Stimulated activated CD4-positive, alpha-beta T cell treated with anti-CD3 and anti-CD28 coated beads, Interleukin-15, amount 100 ng/mL, for 1 hour (primary cell): ENCODE results near the gene INTS12.
"Not testable (repeated sequence)": the region's sequence is repeated elsewhere in the genome, so short reads cannot be mapped to it uniquely, and the experiment has no call there.

Experiments used
- DNase-seq, 2 donors: peaks; one replicate each; pipeline ENCODE4 v3.0.0-alpha.2; 2020; ENCODE audit warnings: low read depth in 1 of 2, low spot score in 1 of 2

Gene INTS12

GRCh38 chr4:105708181-105709080, at the start of gene INTS12, which contains the start of gene GSTCD:
INTS12 (minus strand) TSS chr4:105708689; CDS start chr4:105700005, 8,684 bp downstream.
GSTCD (plus strand) TSS chr4:105708784; CDS start chr4:105717614, 8,830 bp downstream.
- peak; percentile 73 to 82 for DNase-seq

DNA sequence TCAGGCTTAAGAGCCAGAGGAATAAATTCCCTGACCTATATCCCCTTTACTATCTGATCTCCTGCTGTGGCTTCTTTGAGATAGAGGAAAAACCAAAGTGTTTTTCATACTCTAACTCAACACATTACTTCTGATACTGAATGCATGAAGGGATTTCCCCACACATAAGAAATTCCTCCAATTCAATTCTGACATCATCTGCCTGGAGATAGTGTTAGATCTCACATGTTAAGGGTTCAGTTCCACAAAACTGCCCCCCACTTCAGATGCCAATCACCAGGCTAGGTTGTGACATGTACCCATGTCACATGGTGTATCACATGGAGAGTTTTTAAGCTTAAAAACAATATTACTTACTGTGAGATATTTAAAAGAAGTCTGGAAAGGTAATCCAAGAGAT, 46.9 kb upstream of the INTS12 start:
- DNase-seq, result no peak

GRCh38 chr4:105753361-105753760, 44.9 kb upstream of the INTS12 start:
- no peak for DNase-seq

DNA sequence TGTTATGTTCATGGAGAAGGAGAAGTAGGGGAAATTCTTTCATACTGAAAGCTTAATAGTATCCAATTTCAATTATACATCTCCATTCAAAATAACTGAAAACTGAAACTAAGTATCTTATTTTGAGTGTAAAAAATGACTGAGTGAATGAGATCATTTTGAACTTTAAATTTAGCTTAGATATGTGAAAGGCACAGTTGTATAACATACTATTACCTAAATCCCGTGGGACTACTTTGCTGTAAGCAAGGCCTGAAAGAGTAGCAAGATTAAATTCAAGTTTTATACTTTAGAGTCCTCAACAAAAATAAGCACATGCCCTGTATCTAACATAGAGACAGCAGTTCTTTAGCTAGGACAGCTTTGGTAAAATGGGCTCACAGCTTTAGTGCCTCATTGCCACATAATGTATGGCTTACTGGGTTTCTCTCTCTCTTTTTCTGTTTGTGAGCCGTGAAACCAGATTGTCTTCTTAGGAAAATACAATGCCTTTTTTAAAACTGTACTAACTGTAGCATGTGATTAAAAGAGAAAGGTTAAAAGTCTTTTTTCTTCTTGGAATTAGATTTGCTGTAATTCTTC, 43.3 kb upstream of the INTS12 start:
- no peak for DNase-seq

GRCh38 chr4:105748222-105748621, 39.7 kb upstream of the INTS12 start:
- no peak for DNase-seq

GRCh38 chr4:105741548-105741947, 33.1 kb upstream of the INTS12 start:
- DNase-seq, result no peak

DNA sequence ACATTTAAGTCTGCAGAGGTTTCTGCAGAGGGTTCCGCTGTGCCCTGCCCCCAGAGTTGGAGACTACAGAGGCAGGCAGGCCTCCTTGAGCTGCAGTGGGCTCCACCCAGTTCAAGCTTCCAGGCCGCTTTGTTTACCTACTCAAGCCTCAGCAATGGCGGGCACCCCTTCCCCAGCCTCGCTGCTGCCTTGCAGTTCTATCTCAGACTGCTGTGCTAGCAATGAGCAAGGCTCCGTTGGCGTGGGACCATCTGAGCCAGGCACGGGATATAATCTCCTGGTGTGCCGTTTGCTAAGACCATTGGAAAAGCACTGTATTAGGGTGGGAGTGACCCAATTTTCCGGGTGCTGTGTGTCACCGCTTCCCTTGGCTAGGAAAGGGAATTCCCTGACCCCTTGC, 26.7 kb upstream of the INTS12 start:
- DNase-seq, result not testable (repeated sequence)

- not testable (repeated sequence) for DNase-seq
Measured at GRCh38 chr4:105729895-105730294, 21.4 kb upstream of the INTS12 start.

- no peak for DNase-seq
Measured at GRCh38 chr4:105725623-105726022, 17.1 kb upstream of the INTS12 start.

DNA sequence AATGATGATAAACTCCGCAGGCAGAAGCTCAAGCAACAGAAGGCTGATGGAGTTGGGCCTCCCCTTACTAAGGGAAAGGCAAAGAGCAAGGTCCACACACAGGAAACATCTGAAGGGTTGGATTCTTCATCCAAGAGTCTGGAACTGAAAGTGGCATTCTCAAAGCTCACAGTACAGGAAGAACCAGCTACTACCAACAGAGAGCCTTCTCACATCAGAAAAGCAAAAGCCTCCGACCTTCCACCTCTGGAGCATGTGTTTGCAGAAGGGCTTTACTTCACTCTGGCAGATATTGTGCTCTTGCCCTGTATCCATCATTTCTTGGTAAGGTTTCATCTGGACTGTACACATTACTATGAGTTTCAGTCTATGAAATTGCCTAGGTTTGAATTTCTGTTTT, 10.7 kb upstream of the INTS12 start:
- DNase-seq, result no peak

DNA sequence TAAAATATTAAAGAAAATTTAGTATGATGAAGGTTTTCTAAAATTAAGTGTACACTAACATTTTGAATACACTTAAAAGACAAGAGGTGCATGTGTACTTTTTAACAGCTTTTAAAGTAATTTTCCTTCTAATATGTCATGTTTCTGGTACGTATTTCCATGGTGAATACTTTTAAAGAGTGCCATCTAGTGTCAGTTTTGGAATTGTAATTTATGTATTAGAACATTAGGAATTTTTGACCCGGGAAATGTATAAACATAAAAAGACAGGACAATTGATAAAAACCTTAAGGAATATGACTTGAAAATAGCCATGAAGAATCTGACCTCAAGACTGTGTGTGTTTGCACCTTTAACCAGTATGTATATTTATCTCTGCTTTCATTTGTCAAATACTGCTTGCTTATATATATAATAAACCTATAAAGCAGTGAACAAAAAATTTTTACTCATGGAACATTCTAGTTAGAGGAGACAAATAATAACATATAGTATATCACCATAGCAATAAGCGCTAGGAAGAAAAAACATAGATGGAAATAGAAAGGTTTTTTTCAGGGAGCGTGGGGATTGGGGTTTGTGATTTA, 7.3 kb upstream of the INTS12 start:
- no peak for DNase-seq

DNA sequence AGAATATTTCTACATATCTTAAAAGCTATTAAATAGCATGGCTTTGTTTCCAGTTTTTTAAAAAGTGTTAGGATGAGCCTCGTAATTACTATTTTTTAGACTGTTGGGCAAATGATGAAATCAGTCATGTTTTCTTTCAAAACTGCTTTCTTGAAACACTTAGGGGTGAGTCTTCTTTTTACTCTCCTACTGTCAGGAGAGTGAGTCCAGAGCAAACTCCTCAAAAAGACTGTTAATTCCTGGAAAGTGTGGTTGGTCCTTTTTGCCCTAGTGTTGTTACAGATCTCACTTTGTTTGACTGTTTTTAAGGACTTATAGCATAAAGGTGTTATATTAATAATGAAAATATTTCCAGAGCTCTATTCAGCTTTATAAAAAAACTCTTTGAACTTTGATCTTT, 6.4 kb upstream of the INTS12 start:
- no peak for DNase-seq

DNA sequence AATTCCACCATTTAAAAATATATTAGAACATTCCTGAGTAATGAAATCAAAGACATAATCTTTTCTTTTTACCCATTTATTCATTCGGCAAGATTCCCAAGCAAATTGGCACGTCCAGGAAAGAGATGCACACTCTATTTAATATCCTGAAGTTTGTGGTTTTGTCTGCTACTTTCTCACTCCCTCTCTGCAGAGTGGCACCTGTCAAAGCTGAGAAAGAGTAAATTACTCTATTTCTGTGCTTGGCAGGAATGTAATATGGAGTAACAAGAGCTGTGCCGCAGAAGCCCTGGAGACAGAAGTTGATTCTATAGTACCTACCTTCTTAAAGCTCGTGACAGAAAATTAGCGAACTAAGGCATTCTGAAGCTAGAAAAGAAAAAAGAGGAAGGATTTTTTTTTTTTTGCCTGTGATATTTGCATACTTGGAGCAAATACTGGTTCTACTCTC, 5.6 kb upstream of the INTS12 start:
- no peak for DNase-seq

DNA sequence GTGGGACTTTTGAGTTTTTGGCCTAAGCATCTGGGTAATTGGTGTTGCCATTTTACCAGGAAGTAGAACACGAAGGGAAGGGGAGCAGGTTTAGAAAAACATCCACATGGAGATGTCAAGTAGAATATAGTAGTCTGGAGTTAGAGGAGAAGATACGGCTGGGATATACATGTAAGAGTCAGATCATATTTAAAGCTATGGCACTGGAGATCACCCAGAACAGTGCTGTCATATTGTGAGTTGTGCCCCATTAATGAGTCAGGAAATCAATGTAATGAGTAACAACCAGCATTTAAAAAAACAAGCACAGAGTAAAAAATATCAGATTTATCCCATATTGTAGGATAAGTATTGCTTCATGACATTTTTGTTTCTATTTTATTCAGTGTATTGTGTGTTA, 4.3 kb upstream of the INTS12 start:
- DNase-seq, result no peak

DNA sequence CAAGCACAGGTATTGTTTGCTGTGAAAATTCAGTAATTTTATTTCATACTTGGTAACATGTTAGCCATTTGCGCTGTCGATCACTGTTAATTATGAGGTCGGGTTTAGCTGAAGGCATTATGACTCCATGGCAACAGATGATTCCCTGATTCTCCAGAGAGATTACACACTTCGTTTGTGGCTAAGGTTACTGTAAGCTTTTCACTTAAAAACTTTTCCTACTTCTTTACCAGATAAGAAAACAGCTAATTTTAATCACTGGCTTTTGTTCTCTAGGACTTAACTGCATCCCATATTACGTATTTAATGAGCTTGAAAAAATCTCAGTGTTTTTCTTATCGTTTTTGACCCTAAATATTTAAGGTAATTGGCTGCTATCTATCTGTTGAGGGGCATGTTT, 2.2 kb upstream of the INTS12 start:
- DNase-seq, result no peak

DNA sequence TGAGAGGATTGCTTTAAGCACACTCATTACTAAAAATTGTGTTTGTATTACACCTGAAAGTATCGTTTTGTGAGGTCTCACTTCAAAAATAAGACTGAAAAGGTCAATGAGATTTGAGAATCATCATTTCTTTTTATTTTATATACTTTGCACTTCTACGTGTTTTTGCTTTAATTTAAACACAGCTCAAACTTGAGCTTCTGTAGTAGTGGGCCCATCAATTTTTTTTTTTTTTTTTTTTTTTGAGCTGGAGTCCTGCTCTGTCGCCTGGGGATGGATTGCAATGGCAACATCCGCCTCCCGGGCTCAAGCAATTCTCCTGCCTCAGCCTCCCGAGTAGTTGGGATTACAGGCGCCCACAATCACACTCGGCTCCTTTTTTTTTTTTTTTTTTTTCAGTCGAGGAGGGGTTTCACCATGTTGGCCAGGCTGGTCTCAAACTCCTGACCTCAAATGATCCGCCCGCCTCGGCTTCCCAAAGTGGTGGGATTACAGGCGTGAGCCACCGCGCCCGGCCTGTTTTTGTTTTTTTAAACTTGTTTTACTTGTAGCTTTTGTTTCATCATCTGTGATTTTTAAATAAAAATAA, 1.6 kb upstream of the INTS12 start:
- DNase-seq, result no peak

DNA sequence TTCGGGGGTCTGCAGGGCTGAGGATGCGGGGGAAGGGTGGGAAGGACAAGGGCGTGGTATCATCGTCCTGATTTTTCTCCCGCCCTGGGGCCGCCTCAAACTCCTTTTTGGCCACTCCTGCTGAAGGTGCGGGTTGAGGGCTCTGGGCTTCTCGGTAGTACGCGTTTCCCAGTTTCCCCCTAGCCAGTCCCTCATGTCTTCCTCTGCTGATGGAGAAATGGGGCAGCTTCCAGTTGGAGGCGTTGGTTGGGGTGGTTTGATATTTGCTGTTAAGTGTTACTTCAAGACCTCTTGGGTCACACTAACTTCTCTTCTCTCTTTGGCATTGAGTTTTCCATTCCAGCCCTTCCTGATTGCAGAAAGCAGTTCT, 577 bp upstream of the INTS12 start:
- no peak for DNase-seq

DNA sequence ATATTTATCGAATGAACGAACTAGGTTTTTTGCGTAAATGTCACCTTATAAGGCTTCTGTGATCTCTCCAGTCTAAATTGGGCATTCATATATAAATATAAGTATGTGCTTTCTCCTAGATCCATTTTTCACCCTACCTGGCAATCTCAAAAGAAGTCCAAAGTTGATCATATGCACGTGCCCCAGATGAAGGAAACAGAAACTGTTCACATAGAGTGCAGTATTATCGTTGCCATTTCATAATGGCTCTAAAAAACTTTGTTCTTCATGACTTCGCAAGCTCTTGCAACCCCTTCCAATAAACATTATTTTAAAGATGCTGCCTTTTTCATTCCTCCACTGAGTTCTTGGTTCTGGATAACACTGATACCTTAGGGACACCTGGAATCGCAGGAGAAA, 708 bp downstream of the INTS12 start:
- no peak for DNase-seq

DNA sequence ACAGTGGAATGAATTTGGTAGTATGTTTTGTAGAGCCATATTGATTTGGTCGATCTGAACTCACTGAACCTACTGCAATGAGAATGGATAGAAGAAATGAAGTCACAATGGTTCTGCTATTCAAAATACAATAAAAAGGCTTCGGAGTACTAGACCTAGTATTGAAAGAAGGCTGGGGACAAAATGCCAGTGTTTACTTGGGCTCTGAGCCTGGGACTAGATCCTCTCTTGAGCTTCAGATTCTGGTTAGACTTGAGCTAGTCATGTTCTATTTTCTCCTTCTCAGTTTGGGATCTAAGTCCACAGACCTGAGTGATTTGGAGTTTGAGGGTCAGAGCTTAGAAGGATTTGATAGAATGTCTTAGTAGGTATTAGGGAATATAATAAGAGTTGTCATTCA, 9.9 kb downstream of the INTS12 start:
- no peak for DNase-seq

DNA sequence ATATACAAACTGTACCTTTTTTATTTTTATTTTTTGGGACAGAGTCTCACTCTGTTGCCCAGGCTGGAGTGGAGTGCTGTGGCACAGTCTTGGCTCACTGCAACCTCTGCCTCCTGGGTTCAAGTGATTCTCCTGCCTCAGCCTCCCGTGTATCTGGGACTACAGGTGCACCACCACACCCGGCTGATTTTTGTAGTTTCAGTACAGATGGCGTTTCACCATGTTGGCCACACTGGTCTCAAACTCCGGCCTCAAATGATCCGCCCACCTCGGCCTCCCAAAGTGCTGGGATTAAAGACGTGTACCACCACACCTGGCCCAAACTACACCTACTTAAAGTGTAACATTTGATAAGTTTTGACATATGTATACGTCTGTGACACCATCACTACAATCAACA, 12.7 kb downstream of the INTS12 start:
- DNase-seq, result not testable (repeated sequence)

GRCh38 chr4:105694812-105695211, 13.7 kb downstream of the INTS12 start:
- DNase-seq, result not testable (repeated sequence)

- DNase-seq, result no peak
Measured at GRCh38 chr4:105686571-105686970, 21.9 kb downstream of the INTS12 start.
